Suprapubic skin (tissue), 4 donors: ENCODE measurements around the gene ATP2A3.

Source experiments
- EP300 ChIP-seq: sonication (generic); formaldehyde crosslinking; IDR thresholded peaks from one replicate; pipeline ENCODE4 v1.6.1; 2017; ENCODE audit warnings: antibody characterized with exemption
- POLR2A ChIP-seq, 2 donors: fragments of 450-650 bp; IDR thresholded peaks; one replicate each; pipeline ENCODE4 v1.6.1; 2017; ENCODE audit warnings: antibody characterized with exemption in 2 of 2, mild to moderate bottlenecking in 2 of 2, moderate library complexity in 2 of 2
- POLR2AphosphoS5 ChIP-seq, 3 donors: sonication (generic); formaldehyde crosslinking; IDR thresholded peaks; one replicate each; pipeline ENCODE4 v1.6.1; 2017; ENCODE audit warnings: antibody characterized with exemption in 3 of 3
- TF ChIP-seq, protein P1 (sequence below), 2 donors: fragments of 200-600 bp in 1 of 2; fragments of 450-650 bp in 1 of 2; sonication (generic) in 1 of 2; IDR thresholded peaks; one replicate each; pipeline ENCODE4 v1.5.1; 2016 to 2019; ENCODE audit warnings: antibody characterized with exemption in 2 of 2, mild to moderate bottlenecking in 1 of 2, moderate library complexity in 1 of 2

DNA sequence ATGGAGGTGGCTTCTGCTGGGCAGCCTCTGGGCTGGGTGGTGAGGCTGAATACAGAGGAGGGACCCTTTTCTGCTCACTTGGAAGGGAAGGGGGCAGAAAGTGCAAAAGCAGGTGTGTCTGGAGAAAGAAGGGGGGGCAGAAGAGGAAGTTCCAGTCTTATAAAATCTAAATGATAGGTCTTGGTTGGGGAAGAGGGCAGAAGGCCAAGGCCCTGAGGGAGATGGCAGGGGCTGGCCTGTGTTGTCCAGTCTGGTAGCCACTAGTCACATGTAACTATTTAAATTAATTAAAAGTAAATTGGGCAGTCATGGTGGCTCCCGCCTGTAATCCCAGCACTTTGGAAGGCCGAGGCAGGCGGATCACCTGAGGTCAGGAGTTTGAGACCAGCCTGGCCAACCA is 68.9 kb downstream of the ATP2A3 start:
- TF ChIP-seq POLR2A (IDR thresholded peaks at IDR 0.05) (no peak), POLR2AphosphoS5 (IDR thresholded peaks at IDR 0.05) (no peak), EP300 (no peak)
- TF ChIP-seq, protein P1, sequence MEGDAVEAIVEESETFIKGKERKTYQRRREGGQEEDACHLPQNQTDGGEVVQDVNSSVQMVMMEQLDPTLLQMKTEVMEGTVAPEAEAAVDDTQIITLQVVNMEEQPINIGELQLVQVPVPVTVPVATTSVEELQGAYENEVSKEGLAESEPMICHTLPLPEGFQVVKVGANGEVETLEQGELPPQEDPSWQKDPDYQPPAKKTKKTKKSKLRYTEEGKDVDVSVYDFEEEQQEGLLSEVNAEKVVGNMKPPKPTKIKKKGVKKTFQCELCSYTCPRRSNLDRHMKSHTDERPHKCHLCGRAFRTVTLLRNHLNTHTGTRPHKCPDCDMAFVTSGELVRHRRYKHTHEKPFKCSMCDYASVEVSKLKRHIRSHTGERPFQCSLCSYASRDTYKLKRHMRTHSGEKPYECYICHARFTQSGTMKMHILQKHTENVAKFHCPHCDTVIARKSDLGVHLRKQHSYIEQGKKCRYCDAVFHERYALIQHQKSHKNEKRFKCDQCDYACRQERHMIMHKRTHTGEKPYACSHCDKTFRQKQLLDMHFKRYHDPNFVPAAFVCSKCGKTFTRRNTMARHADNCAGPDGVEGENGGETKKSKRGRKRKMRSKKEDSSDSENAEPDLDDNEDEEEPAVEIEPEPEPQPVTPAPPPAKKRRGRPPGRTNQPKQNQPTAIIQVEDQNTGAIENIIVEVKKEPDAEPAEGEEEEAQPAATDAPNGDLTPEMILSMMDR (IDR thresholded peaks at IDR 0.05): no peak
